DOHH2 (cell line): ENCODE results near the gene HLCS.

Experiments
- H3F3A ChIP-seq: fragments of 200-600 bp; sonication (generic), shearing (Covaris generic); 2 replicates; pipeline ENCODE4 v1.6.0; 2016; ENCODE audit warnings: antibody characterized with exemption, mild to moderate bottlenecking; ENCODE audit not compliant: control insufficient read depth, insufficient read depth
- H3K27ac ChIP-seq: fragments of 200-600 bp; sonication (generic); 2 replicates; pipeline ENCODE4 v1.5.1; 2014; ENCODE audit warnings: low read depth, mild to moderate bottlenecking, low read length, moderate library complexity
- H3K27me3 ChIP-seq: fragments of 200-600 bp; sonication (generic); 2 replicates; pipeline ENCODE4 v1.6.1; 2014; ENCODE audit warnings: mild to moderate bottlenecking, low read length, mixed read lengths; ENCODE audit not compliant: control insufficient read depth
- H3K36me3 ChIP-seq: fragments of 200-600 bp; sonication (generic); 2 replicates; pipeline ENCODE4 v1.6.1; 2014; ENCODE audit warnings: mild to moderate bottlenecking, low read length, moderate library complexity, mixed read lengths; ENCODE audit not compliant: control insufficient read depth
- H3K4me1 ChIP-seq: fragments of 200-600 bp; sonication (generic); 2 replicates; pipeline ENCODE4 v1.6.1; 2014; ENCODE audit warnings: mild to moderate bottlenecking, low read length, mixed read lengths; ENCODE audit not compliant: control insufficient read depth
- H3K4me2 ChIP-seq: fragments of 200-600 bp; sonication (generic); 2 replicates; pipeline ENCODE4 v1.6.0; 2014; ENCODE audit warnings: mild to moderate bottlenecking, low read length, moderate library complexity
- H3K4me3 ChIP-seq: fragments of 200-600 bp; sonication (generic); 2 replicates; pipeline ENCODE4 v1.5.1; 2014; ENCODE audit warnings: mild to moderate bottlenecking, low read length, mixed read lengths
- H3K79me2 ChIP-seq: fragments of 200-600 bp; sonication (generic); 2 replicates; pipeline ENCODE4 v1.6.1; 2014; ENCODE audit warnings: mild to moderate bottlenecking, low read length, mixed read lengths; ENCODE audit not compliant: control insufficient read depth
- H3K9me2 ChIP-seq: fragments of 200-600 bp; sonication (generic); replicated peaks from 2 replicates; pipeline ENCODE4 v1.6.1; 2014; ENCODE audit warnings: mild to moderate bottlenecking, low read length, mixed read lengths; ENCODE audit not compliant: control insufficient read depth
- H3K9me3 ChIP-seq: fragments of 200-600 bp; sonication (generic); 2 replicates; pipeline ENCODE4 v1.6.1; 2014; ENCODE audit warnings: antibody characterized with exemption, low read length, mixed read lengths; ENCODE audit not compliant: control insufficient read depth, insufficient read depth
- H4K20me1 ChIP-seq: fragments of 200-600 bp; sonication (generic); 2 replicates; pipeline ENCODE4 v1.6.0; 2014; ENCODE audit warnings: low read depth, mild to moderate bottlenecking, antibody characterized with exemption, low read length, moderate library complexity; ENCODE audit not compliant: control insufficient read depth, insufficient read depth
- CTCF ChIP-seq: fragments of 200-600 bp; sonication (generic); IDR thresholded peaks from one replicate; pipeline ENCODE4 v1.5.1; 2014; ENCODE audit warnings: antibody characterized with exemption, mild to moderate bottlenecking, low read depth, low read length; ENCODE audit not compliant: poor library complexity, severe bottlenecking
- EZH2phosphoT487 ChIP-seq: fragments of 200-600 bp; sonication (generic); IDR thresholded peaks from 2 replicates; pipeline ENCODE4 v1.6.1; 2017; ENCODE audit warnings: borderline replicate concordance, mild to moderate bottlenecking, antibody characterized with exemption, low read length, moderate library complexity, mixed read lengths

The HLCS gene

GRCh38 chr21:36974851-36975192 lies 8.4 kb upstream of the HLCS start:
- H3K27ac ChIP-seq = no peak overlapping the region
- no peaks in the 10 kb centered on the region for H3K27me3 ChIP-seq
- H3K9me2 ChIP-seq = no peaks in the 10 kb centered on the region
- no peaks in the 10 kb centered on the region for H3F3A ChIP-seq
- no peaks in the 10 kb centered on the region for H3K36me3 ChIP-seq
- H3K4me2 ChIP-seq = no peak overlapping the region
- TF ChIP-seq EZH2phosphoT487 (no peak), CTCF (no peak)
- no peaks in the 10 kb centered on the region for H3K79me2 ChIP-seq
- H3K4me1 ChIP-seq = peaks cover 13% of the 10 kb centered on the region
- H3K4me3 ChIP-seq = no peak overlapping the region
- H4K20me1 ChIP-seq = no peaks in the 10 kb centered on the region
- no peaks in the 10 kb centered on the region for H3K9me3 ChIP-seq

DNA sequence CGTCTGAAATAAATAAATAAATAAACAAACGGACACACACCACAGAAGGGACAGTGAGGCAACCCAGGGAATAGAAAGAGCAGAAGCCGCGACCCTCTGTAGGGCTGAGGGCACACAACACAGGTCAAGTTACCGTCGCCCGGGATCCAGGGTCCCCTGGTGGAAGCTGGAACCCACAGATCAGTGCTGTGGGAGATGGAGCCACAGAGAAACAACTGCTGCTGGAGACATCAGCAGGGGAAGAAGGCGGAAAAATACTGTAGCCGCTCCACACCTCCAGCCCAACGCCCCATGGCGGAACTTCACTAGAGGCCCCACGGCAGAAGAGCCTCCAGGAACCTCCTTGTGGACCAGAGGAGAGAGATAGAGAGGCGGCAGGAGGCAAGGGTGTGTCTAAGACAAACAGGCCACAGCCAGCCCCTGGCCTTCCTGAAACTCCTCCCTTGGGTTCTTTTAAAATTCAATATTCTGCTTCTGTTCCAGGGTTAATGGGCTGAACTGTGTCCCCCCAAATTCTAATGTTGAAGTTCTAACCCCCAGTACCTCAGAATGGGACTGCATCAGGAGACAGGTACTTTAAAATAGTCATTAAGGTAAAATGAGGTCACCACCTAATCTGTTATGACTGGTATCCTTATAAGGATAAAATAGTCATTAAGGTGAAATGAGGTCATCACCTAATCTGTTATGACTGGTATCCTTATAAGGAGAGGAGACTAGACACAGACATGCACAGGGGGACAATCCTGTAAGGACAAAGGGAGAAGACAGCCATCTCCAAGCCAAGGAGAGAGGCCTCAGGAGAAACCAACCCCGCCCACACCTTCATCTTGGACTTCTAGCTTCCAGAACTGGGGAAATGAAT lies 7.7 kb upstream of the HLCS start:
- H3F3A ChIP-seq = no peaks in the 10 kb centered on the region
- no peaks in the 10 kb centered on the region for H3K79me2 ChIP-seq
- no peaks in the 10 kb centered on the region for H4K20me1 ChIP-seq
- H3K4me2 ChIP-seq = no peak overlapping the region
- H3K4me1 ChIP-seq = peaks cover 13% of the 10 kb centered on the region
- TF ChIP-seq EZH2phosphoT487 = no peak
- no peaks in the 10 kb centered on the region for H3K36me3 ChIP-seq
- no peaks in the 10 kb centered on the region for H3K27me3 ChIP-seq
- no peak overlapping the region for H3K4me3 ChIP-seq
- no peaks in the 10 kb centered on the region for H3K9me2 ChIP-seq
- no peak overlapping the region for H3K27ac ChIP-seq
- no peaks in the 10 kb centered on the region for H3K9me3 ChIP-seq

DNA sequence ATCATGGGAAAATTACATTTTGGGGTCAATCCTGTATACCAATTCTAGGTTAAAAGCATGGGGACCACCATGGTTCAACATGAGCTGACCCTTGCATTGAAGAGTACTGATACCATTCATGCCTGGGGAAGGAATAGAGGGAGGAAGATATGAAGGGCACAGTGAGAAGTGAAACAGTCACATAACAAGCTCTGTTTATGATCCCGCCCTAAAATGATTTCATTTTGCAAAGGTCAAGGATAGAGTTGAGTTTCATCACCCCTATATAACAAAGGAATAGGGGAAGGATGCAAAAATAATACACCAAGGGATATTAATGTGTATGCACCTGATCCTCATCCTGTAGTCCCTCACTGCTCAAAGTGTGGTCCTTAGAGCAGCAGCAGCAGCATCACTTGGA lies 2.5 kb upstream of the HLCS start:
- H3K79me2 ChIP-seq = peaks cover 9% of the 10 kb centered on the region
- H3F3A ChIP-seq = peaks cover 21% of the 10 kb centered on the region
- H3K4me2 ChIP-seq = no peak overlapping the region
- no peaks in the 10 kb centered on the region for H3K36me3 ChIP-seq
- no peak overlapping the region for H3K27ac ChIP-seq
- H3K9me2 ChIP-seq = no peaks in the 10 kb centered on the region
- TF ChIP-seq CTCF (no peak), EZH2phosphoT487 (no peak)
- peaks cover 24% of the 10 kb centered on the region for H3K4me1 ChIP-seq
- H3K9me3 ChIP-seq = no peaks in the 10 kb centered on the region
- H3K4me3 ChIP-seq = no peak overlapping the region
- H4K20me1 ChIP-seq = no peaks in the 10 kb centered on the region
- no peaks in the 10 kb centered on the region for H3K27me3 ChIP-seq

GRCh38 chr21:36968414-36968813 lies 1.9 kb upstream of the HLCS start:
- Histone ChIP-seq H3K36me3 (no peaks in the 10 kb centered on the region), H3K27me3 (no peaks in the 10 kb centered on the region), H3K27ac (no peak overlapping the region), H3K4me1 (peaks cover 24% of the 10 kb centered on the region), H3K79me2 (peaks cover 9% of the 10 kb centered on the region), H4K20me1 (no peaks in the 10 kb centered on the region), H3K9me3 (no peaks in the 10 kb centered on the region), H3K9me2 (no peaks in the 10 kb centered on the region), H3K4me3 (no peak overlapping the region), H3K4me2 (no peak overlapping the region), H3F3A (peaks cover 21% of the 10 kb centered on the region)
- no peak for TF ChIP-seq CTCF
- no peak for TF ChIP-seq EZH2phosphoT487
